GM12872 (cell line): ENCODE measurements around the gene BOK.

ENCODE experiments used
- CTCF ChIP-seq: IDR thresholded peaks from 3 replicates; pipeline ENCODE4 v1.5.1; 2011; ENCODE audit warnings: low read depth, mild to moderate bottlenecking, low read length, moderate library complexity; ENCODE audit not compliant: insufficient read depth

BOK gene

GRCh38 chr2:241599615-241600014 is 41.1 kb downstream of the BOK start:
- no peak for TF ChIP-seq CTCF

- TF ChIP-seq CTCF: no peak
Observed at GRCh38 chr2:241601841-241602240, 43.3 kb downstream of the BOK start.

GRCh38 chr2:241602720-241603119 is 44.2 kb downstream of the BOK start:
- TF ChIP-seq CTCF: no peak

GRCh38 chr2:241603686-241604085 is 45.1 kb downstream of the BOK start:
- no peak for TF ChIP-seq CTCF

GRCh38 chr2:241606186-241606585 is 47.6 kb downstream of the BOK start:
- no peak for TF ChIP-seq CTCF

GRCh38 chr2:241607162-241607885 is 48.8 kb downstream of the BOK start:
- no peak for TF ChIP-seq CTCF

- no peak for TF ChIP-seq CTCF
Observed at GRCh38 chr2:241608881-241609280, 50.3 kb downstream of the BOK start.
